K562 treated with DMSO at 1 percent for 24 hours (cell line): Measurements from ENCODE around the gene CDCA7. TPM values are rescaled to one million over a fixed set of nuclear protein-coding genes. Genes with fewer than 3 reads are reported as not detected.

Experiments
- total RNA-seq: library from RNA; unstranded; fragments of 300-600 nt; gene quantifications from 2 replicates; pipeline ENCODE4 v1.2.3, GENCODE V29; 2022; ENCODE audit warnings: low read depth; ENCODE audit not compliant: insufficient read depth

Gene CDCA7
- 10.9 and 12.2 TPM in 2 replicates for total RNA-seq

DNA sequence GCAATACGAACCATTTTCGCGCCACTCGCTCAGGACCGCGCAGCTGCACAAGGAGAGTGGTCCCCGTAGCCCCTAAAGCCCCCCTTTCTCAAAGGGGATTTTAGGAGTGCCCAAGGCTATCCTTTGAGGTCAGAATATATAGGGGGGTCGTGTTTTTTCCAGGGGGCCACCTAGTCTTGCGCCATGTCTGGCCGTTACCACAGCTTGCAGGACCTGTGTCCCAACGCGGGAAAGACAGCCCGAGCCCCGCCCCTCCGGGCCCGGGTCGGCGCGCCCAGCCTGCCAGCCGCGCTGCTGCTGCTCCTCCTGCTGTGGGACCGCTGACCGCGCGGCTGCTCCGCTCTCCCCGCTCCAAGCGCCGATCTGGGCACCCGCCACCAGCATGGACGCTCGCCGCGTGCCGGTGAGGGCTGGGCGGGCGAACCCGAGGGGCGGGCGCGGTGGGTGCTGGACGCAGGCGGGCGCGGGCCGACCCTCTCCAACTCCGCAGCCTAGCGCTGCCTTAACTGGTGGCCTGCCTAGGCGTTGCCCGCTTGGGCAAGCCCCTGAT lies at the start of gene CDCA7:
Gene CDCA7, plus strand, starts transcription at position 291 of the 550 bp plus-strand sequence. Its CDS starts 92 bp downstream, at position 383.

